Testis (tissue), 3 donors: Measurements from ENCODE around the gene PIEZO1. TPM values are rescaled to one million over a fixed set of nuclear protein-coding genes. Genes with fewer than 3 reads are reported as not detected.

Experiments
- DNase-seq: peaks from one replicate; pipeline ENCODE4 v3.0.0-alpha.2; 2019
- H3K27ac ChIP-seq, 2 donors: fragments of 200-600 bp; sonication (generic); one replicate each; pipeline ENCODE4 v1.5.1; 2019
- H3K27me3 ChIP-seq: fragments of 200-600 bp; sonication (generic); one replicate; pipeline ENCODE4 v1.5.1; 2019
- H3K36me3 ChIP-seq: fragments of 200-600 bp; sonication (generic); one replicate; pipeline ENCODE4 v1.5.1; 2017; ENCODE audit warnings: low read depth; ENCODE audit errors: missing control alignments
- H3K4me1 ChIP-seq: fragments of 200-600 bp; sonication (generic); one replicate; pipeline ENCODE4 v1.5.1; 2019
- H3K4me3 ChIP-seq, 2 donors: fragments of 200-600 bp; sonication (generic); one replicate each; pipeline ENCODE4 v1.5.1; 2017 to 2019
- H3K9me3 ChIP-seq: fragments of 200-600 bp; sonication (generic); one replicate; pipeline ENCODE4 v1.5.1; 2017
- POLR2A ChIP-seq: fragments of 450-650 bp; IDR thresholded peaks from one replicate; pipeline ENCODE4 v1.6.1; 2017; ENCODE audit warnings: antibody characterized with exemption, mild to moderate bottlenecking, moderate library complexity
- WGBS, 2 donors: methylation state at CpG; one replicate each; pipeline ENCODE4 v1.1.5; 2018; 5-methylcytosine and 5-hydroxymethylcytosine counted together
- intact Hi-C: fragments of 100-400 bp; cut with DNase I; formaldehyde crosslinking; loops from one replicate; pipeline ENCODE4 v1.15.1; 2023; ENCODE audit warnings: low total_unique reads
- polyA plus RNA-seq: library from polyadenylated mRNA; stranded (reverse); fragments of 350-450 nt; fragmentation: Illumina TruSeq; extraction: RNeasy Lipid Tissue Mini Kit (QIAGEN cat#74804); gene quantifications from one replicate; pipeline ENCODE4 v1.2.3, GENCODE V29; 2014; ENCODE audit warnings: low read depth, low replicate concordance; ENCODE audit not compliant: insufficient read depth
- total RNA-seq, 2 donors: library from RNA; depleted of rRNA; stranded (reverse); fragments of >200 nt; gene quantifications; one replicate each; pipeline ENCODE4 v1.2.3, GENCODE V29; 2016
- TF ChIP-seq, protein P1 (sequence below), 3 experiments: fragments of 450-650 bp in 2 of 3; fragments of 200-600 bp in 1 of 3; sonication (generic) in 1 of 3; IDR thresholded peaks; one replicate each; pipeline ENCODE4 v1.5.1; 2016 to 2019; ENCODE audit warnings: antibody characterized with exemption in 3 of 3, mild to moderate bottlenecking in 2 of 3, moderate library complexity in 1 of 3

Gene PIEZO1
- total and polyA plus RNA-seq, 3 donors from 2014 or later, result 24.2 to 44.5 (median 40.7) TPM

DNA sequence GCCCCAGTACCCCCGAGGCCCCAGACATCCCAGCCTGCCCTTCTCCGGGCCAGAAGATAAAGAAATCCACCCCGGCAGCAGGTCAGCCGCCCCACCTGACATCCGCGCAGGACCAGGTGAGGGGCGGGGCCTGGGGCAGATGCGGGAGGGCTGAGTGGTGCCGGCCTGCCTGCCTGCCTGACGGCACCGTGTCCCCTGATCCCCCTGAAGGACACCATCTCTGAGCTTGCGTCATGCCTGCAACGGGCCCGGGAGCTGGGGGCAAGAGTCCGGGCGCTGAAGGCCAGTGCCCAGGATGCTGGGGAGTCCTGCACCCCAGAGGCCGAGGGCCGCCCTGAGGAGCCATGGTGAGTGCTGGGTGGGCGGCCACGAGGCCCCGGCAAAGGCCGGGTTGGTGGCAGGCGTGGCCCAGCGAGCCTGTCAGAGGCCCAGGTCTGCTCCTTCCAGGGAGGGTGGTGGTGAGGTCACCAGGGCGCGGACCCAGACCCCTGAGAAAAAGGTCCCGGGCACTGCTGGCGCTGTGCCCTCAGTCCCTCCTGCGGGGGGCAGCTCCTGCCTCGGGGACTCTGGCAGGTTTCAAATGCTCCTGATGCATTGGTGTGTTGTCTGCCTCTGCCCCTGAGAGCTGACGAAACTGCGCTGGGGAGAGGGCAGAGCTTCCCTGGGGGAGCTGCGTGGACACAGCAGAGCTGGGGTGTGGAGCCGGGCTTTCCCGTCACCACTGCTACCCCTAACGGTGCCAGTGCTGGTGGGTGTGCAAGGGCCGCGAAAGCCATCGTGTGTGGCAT is 19.7 kb upstream of the PIEZO1 start:
- intact Hi-C loops, result no loop called here
- Histone ChIP-seq H3K4me3 (peak overlapping the region in 1 of 2 donors; percentile 34), H3K27me3 (no peaks in the 10 kb centered on the region), H3K27ac (no peak overlapping the region), H3K36me3 (no peaks in the 10 kb centered on the region), H3K4me1 (peaks cover 21% of the 10 kb centered on the region), H3K9me3 (no peaks in the 10 kb centered on the region)
- DNase-seq, result no peak
- 25% methylated on average over 35 of the region's 39 CpGs; no CpG with 5 or more reads in 1 of the 2 donors for WGBS, 2 donors
- TF ChIP-seq, protein P1, sequence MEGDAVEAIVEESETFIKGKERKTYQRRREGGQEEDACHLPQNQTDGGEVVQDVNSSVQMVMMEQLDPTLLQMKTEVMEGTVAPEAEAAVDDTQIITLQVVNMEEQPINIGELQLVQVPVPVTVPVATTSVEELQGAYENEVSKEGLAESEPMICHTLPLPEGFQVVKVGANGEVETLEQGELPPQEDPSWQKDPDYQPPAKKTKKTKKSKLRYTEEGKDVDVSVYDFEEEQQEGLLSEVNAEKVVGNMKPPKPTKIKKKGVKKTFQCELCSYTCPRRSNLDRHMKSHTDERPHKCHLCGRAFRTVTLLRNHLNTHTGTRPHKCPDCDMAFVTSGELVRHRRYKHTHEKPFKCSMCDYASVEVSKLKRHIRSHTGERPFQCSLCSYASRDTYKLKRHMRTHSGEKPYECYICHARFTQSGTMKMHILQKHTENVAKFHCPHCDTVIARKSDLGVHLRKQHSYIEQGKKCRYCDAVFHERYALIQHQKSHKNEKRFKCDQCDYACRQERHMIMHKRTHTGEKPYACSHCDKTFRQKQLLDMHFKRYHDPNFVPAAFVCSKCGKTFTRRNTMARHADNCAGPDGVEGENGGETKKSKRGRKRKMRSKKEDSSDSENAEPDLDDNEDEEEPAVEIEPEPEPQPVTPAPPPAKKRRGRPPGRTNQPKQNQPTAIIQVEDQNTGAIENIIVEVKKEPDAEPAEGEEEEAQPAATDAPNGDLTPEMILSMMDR (IDR thresholded peaks at IDR 0.05), result no peak
- no peak for TF ChIP-seq POLR2A

DNA sequence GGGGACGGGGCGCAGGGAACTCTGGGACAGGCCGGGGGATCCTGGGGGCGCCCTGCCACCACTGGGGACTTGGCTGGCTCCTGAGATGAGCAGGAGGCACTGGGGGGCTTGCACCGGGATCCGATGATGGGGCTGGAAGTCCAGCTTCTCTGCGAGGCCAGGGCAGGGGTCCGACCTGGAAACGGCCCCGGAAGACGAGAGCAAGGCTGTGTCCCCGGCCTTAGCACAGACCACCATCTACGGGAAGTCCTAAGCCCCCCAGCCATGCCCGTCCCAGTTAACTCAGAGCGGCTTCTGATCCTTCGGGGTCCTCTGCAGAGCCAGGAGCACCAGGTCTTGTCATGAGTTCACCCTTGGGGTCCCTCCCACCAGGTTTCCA is 19.1 kb upstream of the PIEZO1 start:
- H3K4me1 ChIP-seq, result peaks cover 21% of the 10 kb centered on the region
- H3K4me3 ChIP-seq, result peak overlapping the region; percentile 34 to 68
- TF ChIP-seq POLR2A, result no peak
- TF ChIP-seq, protein P1 (IDR thresholded peaks at IDR 0.05), result no peak
- 6% methylated on average over 16 of the region's 16 CpGs; no CpG with 5 or more reads in 1 of the 2 donors for WGBS, 2 donors
- H3K9me3 ChIP-seq, result no peaks in the 10 kb centered on the region
- H3K36me3 ChIP-seq, result no peaks in the 10 kb centered on the region
- no peak for DNase-seq
- no peak overlapping the region for H3K27ac ChIP-seq
- intact Hi-C loops, result no loop called here
- H3K27me3 ChIP-seq, result no peaks in the 10 kb centered on the region

DNA sequence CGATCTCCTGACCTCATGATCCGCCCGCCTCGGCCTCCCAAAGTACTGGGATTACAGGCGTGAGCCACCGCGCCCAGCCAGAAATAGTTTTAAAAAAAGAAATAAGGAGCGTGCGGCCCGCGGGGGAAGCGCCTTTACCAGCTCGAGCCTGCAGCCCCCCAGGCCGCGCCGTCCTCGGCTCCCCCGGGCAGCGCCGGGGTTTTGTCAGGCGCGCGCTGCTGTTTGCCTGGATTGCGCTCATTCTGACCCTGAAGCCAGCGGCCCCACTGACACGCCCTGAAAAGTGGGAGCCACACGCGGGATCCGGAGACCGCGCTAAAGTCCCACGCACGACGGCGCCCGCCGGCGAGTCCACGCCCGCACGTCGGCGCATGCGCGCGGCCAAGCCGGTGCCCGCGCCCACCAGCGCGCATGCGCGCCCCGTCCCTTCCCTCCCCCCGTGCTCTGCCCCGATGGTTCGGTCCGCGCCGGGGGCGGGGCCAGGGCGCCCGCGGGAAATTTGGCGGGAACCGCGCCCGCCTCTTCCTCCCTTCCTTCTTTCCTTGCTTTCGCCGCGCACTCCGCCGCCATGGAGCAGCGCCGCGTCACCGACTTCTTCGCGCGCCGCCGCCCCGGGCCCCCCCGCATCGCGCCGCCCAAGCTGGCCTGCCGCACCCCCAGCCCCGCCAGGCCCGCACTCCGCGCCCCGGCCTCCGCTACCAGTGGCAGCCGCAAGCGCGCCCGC is 18.4 kb upstream of the PIEZO1 start, which contains the start of gene CDT1:
CDT1 (plus strand) TSS at position 526 of the 724 bp plus-strand sequence; CDS start at position 569, 43 bp downstream.
- H3K4me1 ChIP-seq, result peaks cover 21% of the 10 kb centered on the region
- H3K27me3 ChIP-seq, result no peaks in the 10 kb centered on the region
- 0% methylated on average over 40 to 76 of the region's 98 CpGs for WGBS, 2 donors
- TF ChIP-seq POLR2A, result no peak
- TF ChIP-seq, protein P1 (IDR thresholded peaks at IDR 0.05), result no peak
- no peaks in the 10 kb centered on the region for H3K9me3 ChIP-seq
- intact Hi-C loops, result no loop called here
- H3K4me3 ChIP-seq, result peak within 1 kb of the TSS; percentile 51 to 68
- peak within 1 kb of the TSS in 1 of 2 donors; percentile 67 for H3K27ac ChIP-seq
- DNase-seq, result peak; percentile 73
- no peaks in the 10 kb centered on the region for H3K36me3 ChIP-seq

DNA sequence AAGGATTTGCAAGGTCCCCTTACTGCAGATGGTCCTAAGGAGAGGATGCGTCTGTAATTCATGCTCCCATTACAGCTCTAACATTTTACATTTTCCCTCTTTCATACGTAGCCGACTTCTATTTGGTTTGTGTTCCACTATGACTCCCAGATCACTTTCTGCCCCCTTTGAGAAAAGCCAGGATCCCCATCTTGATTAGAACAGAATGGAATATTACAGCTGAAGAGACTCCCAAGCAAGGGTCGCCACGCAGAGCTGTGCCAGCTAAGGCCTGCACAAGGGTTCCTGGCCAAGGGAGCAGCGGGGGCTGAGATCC is 15.2 kb upstream of the PIEZO1 start:
- 86 to 90% methylated on average over 6 of the region's 6 CpGs for whole genome bisulfite sequencing, 2 donors
- H3K4me3 ChIP-seq, result no peak overlapping the region
- no peak overlapping the region for H3K27ac ChIP-seq
- DNase-seq, result no peak
- H3K4me1 ChIP-seq, result peaks cover 6% of the 10 kb centered on the region
- H3K9me3 ChIP-seq, result no peaks in the 10 kb centered on the region
- H3K27me3 ChIP-seq, result no peaks in the 10 kb centered on the region
- intact Hi-C loops, result no loop called here
- TF ChIP-seq, protein P1 (IDR thresholded peaks at IDR 0.05), result no peak
- no peak for TF ChIP-seq POLR2A
- no peaks in the 10 kb centered on the region for H3K36me3 ChIP-seq
